Panc1 (cell line): ENCODE measurements around the gene EIF4ENIF1.

ENCODE experiments used
- POLR2AphosphoS5 ChIP-seq: IDR thresholded peaks from 2 replicates; pipeline ENCODE4 v1.6.1; 2012; ENCODE audit warnings: mild to moderate bottlenecking, low read depth, low read length, moderate library complexity
- TF ChIP-seq, protein P1 (sequence below): fragments of 450-650 bp; IDR thresholded peaks from 2 replicates; pipeline ENCODE4 v1.5.1; 2017; ENCODE audit warnings: mild to moderate bottlenecking

DNA sequence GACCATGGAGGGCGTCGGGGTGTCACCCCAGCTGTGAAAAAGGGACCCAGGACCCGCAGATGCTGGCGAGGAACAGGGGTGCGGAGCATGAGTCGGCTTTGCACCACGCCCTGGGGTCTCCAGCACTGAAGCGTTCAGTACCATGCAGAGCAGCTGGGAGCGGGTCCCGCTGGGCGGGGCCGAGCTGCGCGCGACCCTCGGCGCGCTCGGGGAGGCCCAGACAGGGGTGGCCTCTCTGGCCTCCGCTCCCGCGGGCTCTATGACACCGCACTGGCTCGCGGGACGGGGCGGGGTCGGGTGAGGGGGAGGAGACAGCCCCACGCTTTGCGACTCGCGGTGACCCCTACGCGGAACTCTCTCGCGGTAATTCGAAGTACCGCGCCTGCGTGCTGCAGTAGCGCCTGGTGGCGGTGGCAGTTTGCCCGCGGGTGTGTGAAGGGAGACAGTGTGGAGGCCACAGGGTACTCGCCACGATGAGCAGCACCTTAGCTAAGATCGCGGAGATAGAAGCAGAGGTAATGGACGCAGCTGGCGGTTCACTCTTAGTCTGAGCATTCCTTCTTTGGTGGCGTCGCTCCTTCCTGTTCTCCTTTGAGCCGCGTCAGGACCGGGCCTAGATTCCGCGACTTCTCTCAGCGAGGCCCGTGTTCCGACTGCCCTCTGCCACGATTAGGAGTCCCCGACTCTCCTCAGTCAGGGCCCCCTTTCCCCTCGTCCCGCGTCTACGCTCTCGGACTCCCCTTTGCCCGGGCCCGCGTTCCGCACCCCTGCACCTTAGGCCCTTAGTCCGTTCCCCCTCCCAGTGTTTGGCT is 90.2 kb downstream of the EIF4ENIF1 start, which contains the start of gene DRG1:
- TF ChIP-seq, protein P1, sequence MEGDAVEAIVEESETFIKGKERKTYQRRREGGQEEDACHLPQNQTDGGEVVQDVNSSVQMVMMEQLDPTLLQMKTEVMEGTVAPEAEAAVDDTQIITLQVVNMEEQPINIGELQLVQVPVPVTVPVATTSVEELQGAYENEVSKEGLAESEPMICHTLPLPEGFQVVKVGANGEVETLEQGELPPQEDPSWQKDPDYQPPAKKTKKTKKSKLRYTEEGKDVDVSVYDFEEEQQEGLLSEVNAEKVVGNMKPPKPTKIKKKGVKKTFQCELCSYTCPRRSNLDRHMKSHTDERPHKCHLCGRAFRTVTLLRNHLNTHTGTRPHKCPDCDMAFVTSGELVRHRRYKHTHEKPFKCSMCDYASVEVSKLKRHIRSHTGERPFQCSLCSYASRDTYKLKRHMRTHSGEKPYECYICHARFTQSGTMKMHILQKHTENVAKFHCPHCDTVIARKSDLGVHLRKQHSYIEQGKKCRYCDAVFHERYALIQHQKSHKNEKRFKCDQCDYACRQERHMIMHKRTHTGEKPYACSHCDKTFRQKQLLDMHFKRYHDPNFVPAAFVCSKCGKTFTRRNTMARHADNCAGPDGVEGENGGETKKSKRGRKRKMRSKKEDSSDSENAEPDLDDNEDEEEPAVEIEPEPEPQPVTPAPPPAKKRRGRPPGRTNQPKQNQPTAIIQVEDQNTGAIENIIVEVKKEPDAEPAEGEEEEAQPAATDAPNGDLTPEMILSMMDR, result no peak
- peak; percentile 94 for TF ChIP-seq POLR2AphosphoS5
